ENCODE measurements around the gene MMP2.

DNA sequence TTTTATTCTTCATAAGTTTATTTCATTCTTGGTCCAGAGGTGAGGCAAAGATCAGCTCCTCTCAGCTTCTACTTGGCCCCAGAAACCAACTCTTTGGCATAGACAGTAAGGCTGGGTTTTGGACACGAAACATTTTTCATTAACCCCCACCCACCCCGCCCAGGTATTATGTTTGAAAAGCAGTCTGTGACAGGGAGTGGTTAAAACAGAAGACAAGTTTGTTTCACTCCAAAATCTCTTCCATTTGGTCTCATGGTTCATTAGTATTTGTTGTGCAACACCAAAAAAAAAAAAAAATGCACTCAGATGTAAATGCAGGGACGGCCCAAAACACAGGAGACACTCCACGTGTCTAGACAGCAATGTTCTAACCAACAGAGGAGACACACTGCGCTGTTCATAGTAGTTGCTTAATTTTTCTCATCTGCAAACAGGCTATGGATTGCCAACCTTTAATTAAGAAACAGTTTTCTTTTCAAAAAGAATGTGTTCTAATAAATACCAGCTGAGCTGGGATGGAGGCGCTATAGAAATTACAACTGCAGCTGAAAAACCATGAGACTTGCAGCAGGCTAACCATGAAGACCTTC, 39.8 kb upstream of the MMP2 start:
- TF ChIP-seq, protein P1, sequence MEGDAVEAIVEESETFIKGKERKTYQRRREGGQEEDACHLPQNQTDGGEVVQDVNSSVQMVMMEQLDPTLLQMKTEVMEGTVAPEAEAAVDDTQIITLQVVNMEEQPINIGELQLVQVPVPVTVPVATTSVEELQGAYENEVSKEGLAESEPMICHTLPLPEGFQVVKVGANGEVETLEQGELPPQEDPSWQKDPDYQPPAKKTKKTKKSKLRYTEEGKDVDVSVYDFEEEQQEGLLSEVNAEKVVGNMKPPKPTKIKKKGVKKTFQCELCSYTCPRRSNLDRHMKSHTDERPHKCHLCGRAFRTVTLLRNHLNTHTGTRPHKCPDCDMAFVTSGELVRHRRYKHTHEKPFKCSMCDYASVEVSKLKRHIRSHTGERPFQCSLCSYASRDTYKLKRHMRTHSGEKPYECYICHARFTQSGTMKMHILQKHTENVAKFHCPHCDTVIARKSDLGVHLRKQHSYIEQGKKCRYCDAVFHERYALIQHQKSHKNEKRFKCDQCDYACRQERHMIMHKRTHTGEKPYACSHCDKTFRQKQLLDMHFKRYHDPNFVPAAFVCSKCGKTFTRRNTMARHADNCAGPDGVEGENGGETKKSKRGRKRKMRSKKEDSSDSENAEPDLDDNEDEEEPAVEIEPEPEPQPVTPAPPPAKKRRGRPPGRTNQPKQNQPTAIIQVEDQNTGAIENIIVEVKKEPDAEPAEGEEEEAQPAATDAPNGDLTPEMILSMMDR (IDR thresholded peaks at IDR 0.05), result no peak
- TF ChIP-seq EP300 (IDR thresholded peaks at IDR 0.05) (peak in 1 of 2 donors; percentile 51), POLR2A (IDR thresholded peaks at IDR 0.05) (no peak)
